Esophagus squamous epithelium (tissue), 5 donors: Measurements from ENCODE around the gene HRH4. TPM values are rescaled to one million over a fixed set of nuclear protein-coding genes. Genes with fewer than 3 reads are reported as not detected.

ENCODE experiments used
- DNase-seq: peaks from one replicate; lab custom pipeline; 2025; lab: John Stamatoyannopoulos, UW
- H3K27ac ChIP-seq, 4 donors: fragments of 200-600 bp; sonication (generic); one replicate each; pipeline ENCODE4 v1.5.1; 2016 to 2019; ENCODE audit warnings: mild to moderate bottlenecking in 1 of 4
- H3K27me3 ChIP-seq, 4 donors: fragments of 200-600 bp; sonication (generic); 1 replicate in 3 of 4; 2 replicates in 1 of 4; pipeline versions ENCODE4 v1.5.1 to v1.6.0; 2017 to 2021; ENCODE audit warnings: antibody characterized with exemption in 1 of 4
- H3K36me3 ChIP-seq, 3 donors: fragments of 200-600 bp; sonication (generic); one replicate each; pipeline ENCODE4 v1.5.1; 2016 to 2019
- H3K4me1 ChIP-seq, 3 donors: fragments of 200-600 bp; sonication (generic); one replicate each; pipeline ENCODE4 v1.5.1; 2017 to 2019
- H3K4me3 ChIP-seq, 4 donors: fragments of 200-600 bp; sonication (generic); 1 replicate in 3 of 4; 2 replicates in 1 of 4; pipeline ENCODE4 v1.5.1; 2016 to 2019; ENCODE audit warnings: mild to moderate bottlenecking in 2 of 4, moderate library complexity in 1 of 4
- H3K9me3 ChIP-seq, 3 donors: fragments of 200-600 bp; sonication (generic); one replicate each; pipeline ENCODE4 v1.5.1; 2016 to 2019
- POLR2A ChIP-seq, 4 donors: fragments of 450-650 bp; IDR thresholded peaks; one replicate each; pipeline ENCODE4 v1.6.1; 2017; ENCODE audit warnings: antibody characterized with exemption in 4 of 4, mild to moderate bottlenecking in 4 of 4, moderate library complexity in 3 of 4
- WGBS, 2 donors: methylation state at CpG; one replicate each; pipeline ENCODE4 v1.1.5; 2018; 5-methylcytosine and 5-hydroxymethylcytosine counted together
- intact Hi-C: fragments of 100-400 bp; cut with DNase I; formaldehyde crosslinking; loops from one replicate; pipeline ENCODE4 v1.15.0; 2022
- total RNA-seq, 4 donors: library from RNA; depleted of rRNA; stranded (reverse); fragments of >200 nt; gene quantifications; one replicate each; pipeline ENCODE4 v1.1.0, GENCODE V29; 2016
- TF ChIP-seq, protein P1 (sequence below), 6 experiments: fragments of 450-650 bp in 4 of 6; fragments of 200-600 bp in 2 of 6; sonication (generic) in 2 of 6; IDR thresholded peaks; one replicate each; pipeline ENCODE4 v1.5.1; 2016 to 2019; ENCODE audit warnings: antibody characterized with exemption in 6 of 6, mild to moderate bottlenecking in 4 of 6, moderate library complexity in 4 of 6
- donor health status: DM: yes; HTN: yes; CAD: no.

The HRH4 gene
- total RNA-seq, 4 donors from 2014 or later, result 0.38 TPM; not detected in 3

DNA sequence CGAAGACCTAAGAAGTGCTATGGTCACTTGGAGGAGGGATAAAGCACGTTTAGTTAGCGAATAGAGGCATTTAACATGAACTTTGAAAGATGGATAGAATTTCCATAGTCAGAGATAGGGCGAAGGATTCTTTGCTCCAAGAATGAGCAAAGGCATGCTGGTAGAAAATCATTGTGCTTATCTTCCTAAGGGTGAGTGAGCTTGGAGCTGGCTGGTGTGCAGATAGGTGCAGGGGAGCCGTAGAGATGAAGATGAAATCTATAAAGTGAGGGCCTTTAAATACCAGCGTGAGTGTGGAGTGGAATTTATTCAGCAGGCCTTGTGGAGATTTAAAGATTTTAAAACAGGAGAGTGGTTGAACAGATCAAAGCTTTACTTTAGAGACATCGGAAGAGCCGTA lies 1.6 kb downstream of the HRH4 start:
- Histone ChIP-seq H3K9me3 (no peaks in the 10 kb centered on the region), H3K27me3 (no peaks in the 10 kb centered on the region), H3K4me3 (no peak overlapping the region), H3K27ac (no peak overlapping the region), H3K36me3 (no peaks in the 10 kb centered on the region), H3K4me1 (no peaks in the 10 kb centered on the region)
- TF ChIP-seq, protein P1, sequence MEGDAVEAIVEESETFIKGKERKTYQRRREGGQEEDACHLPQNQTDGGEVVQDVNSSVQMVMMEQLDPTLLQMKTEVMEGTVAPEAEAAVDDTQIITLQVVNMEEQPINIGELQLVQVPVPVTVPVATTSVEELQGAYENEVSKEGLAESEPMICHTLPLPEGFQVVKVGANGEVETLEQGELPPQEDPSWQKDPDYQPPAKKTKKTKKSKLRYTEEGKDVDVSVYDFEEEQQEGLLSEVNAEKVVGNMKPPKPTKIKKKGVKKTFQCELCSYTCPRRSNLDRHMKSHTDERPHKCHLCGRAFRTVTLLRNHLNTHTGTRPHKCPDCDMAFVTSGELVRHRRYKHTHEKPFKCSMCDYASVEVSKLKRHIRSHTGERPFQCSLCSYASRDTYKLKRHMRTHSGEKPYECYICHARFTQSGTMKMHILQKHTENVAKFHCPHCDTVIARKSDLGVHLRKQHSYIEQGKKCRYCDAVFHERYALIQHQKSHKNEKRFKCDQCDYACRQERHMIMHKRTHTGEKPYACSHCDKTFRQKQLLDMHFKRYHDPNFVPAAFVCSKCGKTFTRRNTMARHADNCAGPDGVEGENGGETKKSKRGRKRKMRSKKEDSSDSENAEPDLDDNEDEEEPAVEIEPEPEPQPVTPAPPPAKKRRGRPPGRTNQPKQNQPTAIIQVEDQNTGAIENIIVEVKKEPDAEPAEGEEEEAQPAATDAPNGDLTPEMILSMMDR (IDR thresholded peaks at IDR 0.05), result no peak
- TF ChIP-seq POLR2A (IDR thresholded peaks at IDR 0.05), result no peak
- intact Hi-C loops, result no loop called here
- 88 to 90% methylated on average over 8 of the region's 8 CpGs for WGBS, 2 donors
- no peak for DNase-seq

GRCh38 chr18:24462838-24463775 lies 2.7 kb downstream of the HRH4 start:
- H3K36me3 ChIP-seq, result no peaks in the 10 kb centered on the region
- no peak overlapping the region for H3K27ac ChIP-seq
- DNase-seq, result no peak
- no peak overlapping the region for H3K4me3 ChIP-seq
- 56 to 64% methylated on average over 3 to 5 of the region's 5 CpGs for WGBS, 2 donors
- no peak for TF ChIP-seq POLR2A (IDR thresholded peaks at IDR 0.05)
- TF ChIP-seq, protein P1 (IDR thresholded peaks at IDR 0.05), result no peak
- intact Hi-C loops, result no loop called here
- no peaks in the 10 kb centered on the region for H3K4me1 ChIP-seq
- no peaks in the 10 kb centered on the region for H3K27me3 ChIP-seq
- H3K9me3 ChIP-seq, result no peaks in the 10 kb centered on the region

DNA sequence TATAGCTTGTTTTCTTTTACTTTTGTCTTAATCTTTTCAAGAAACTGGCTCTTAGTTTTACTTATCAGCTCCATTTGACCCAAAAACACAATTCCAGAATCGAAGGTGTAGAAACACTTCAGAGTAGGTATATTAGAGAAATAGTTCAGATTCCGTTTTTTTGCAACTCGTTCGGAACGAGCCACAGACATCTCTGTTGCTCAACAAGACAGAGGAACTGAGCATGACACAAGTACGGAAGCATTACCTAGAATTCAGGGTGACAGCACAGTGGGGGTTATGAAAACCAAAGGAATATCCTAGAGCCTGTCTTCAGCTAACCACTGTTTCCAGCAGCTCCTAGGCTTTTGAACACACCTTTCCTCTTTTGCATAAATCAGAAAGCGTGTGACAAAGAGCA lies 5.0 kb downstream of the HRH4 start:
- intact Hi-C loops, result no loop called here
- no peak for TF ChIP-seq POLR2A (IDR thresholded peaks at IDR 0.05)
- TF ChIP-seq, protein P1 (IDR thresholded peaks at IDR 0.05), result no peak
- 86 to 90% methylated on average over 7 of the region's 7 CpGs for WGBS, 2 donors

DNA sequence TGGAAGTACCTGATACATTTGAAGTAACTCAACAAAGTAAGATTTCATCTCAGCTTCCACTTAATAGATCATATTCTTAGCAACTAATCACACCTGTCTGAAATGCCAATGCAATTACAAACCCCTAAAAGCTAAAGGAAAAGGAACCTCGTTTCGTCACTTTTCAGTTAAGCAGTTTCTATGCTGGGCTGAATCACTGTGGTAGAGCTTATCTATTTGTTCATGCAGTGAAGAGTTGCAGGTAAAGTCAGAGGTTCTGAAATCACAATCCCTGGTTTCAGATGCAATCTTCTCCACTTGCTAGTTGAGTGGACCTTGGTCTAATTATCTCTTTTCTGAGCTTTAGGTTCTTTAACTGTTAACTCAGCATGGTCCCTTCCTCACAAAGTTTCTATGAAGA lies 6.3 kb downstream of the HRH4 start:
- TF ChIP-seq POLR2A (IDR thresholded peaks at IDR 0.05), result no peak
- TF ChIP-seq, protein P1 (IDR thresholded peaks at IDR 0.05), result no peak
- intact Hi-C loops, result no loop called here
- no peak for DNase-seq
- H3K27ac ChIP-seq, result no peak overlapping the region
- no peak overlapping the region for H3K4me3 ChIP-seq
- H3K36me3 ChIP-seq, result no peaks in the 10 kb centered on the region
- no peaks in the 10 kb centered on the region for H3K9me3 ChIP-seq
- no peaks in the 10 kb centered on the region for H3K27me3 ChIP-seq
- peaks cover 0 to 9% (median 0%) of the 10 kb centered on the region in 3 donors for H3K4me1 ChIP-seq
- WGBS, 2 donors, result 61 to 80% methylated on average over 2 of the region's 2 CpGs

More for the DNA sequence above, 5.0 kb downstream of the HRH4 start:
- Histone ChIP-seq H3K4me1 (peaks cover 0 to 8% (median 0%) of the 10 kb centered on the region in 3 donors), H3K27ac (no peak overlapping the region), H3K27me3 (no peaks in the 10 kb centered on the region), H3K9me3 (no peaks in the 10 kb centered on the region), H3K4me3 (no peak overlapping the region), H3K36me3 (no peaks in the 10 kb centered on the region)
- DNase-seq, result no peak

- WGBS, 2 donors, result 42 to 56% methylated on average over 3 of the region's 3 CpGs
- no peak overlapping the region for H3K27ac ChIP-seq
- intact Hi-C loops, result no loop called here
- no peaks in the 10 kb centered on the region for H3K9me3 ChIP-seq
- TF ChIP-seq, protein P1 (IDR thresholded peaks at IDR 0.05), result no peak
- TF ChIP-seq POLR2A (IDR thresholded peaks at IDR 0.05), result no peak
- no peak overlapping the region for H3K4me3 ChIP-seq
- H3K4me1 ChIP-seq, result peaks cover 0 to 9% (median 0%) of the 10 kb centered on the region in 3 donors
- no peaks in the 10 kb centered on the region for H3K27me3 ChIP-seq
- no peaks in the 10 kb centered on the region for H3K36me3 ChIP-seq
- no peak for DNase-seq
Measured at GRCh38 chr18:24470022-24470618, 9.7 kb downstream of the HRH4 start.
